Transverse colon (tissue), 4 donors: Measurements from ENCODE around the gene VPS13D. TPM values are rescaled to one million over a fixed set of nuclear protein-coding genes. Genes with fewer than 3 reads are reported as not detected.

Experiments used
- DNase-seq: peaks from one replicate; pipeline ENCODE4 v3.0.0-alpha.2; 2019
- H3K27ac ChIP-seq, 4 donors: fragments of 200-600 bp; sonication (generic); 2 replicates each; pipeline ENCODE4 v1.5.1; 2016 to 2018; ENCODE audit warnings: inconsistent platforms in 4 of 4
- H3K27me3 ChIP-seq: fragments of 200-600 bp; sonication (generic); 2 replicates; pipeline ENCODE4 v1.5.1; 2017; ENCODE audit warnings: inconsistent platforms
- H3K36me3 ChIP-seq, 4 donors: fragments of 200-600 bp; sonication (generic); 2 replicates each; pipeline ENCODE4 v1.5.1; 2017 to 2019; ENCODE audit warnings: inconsistent platforms in 4 of 4
- H3K4me1 ChIP-seq, 4 donors: fragments of 200-600 bp; sonication (generic); 2 replicates each; pipeline ENCODE4 v1.5.1; 2017 to 2020; ENCODE audit warnings: inconsistent platforms in 4 of 4
- H3K4me3 ChIP-seq, 4 donors: fragments of 200-600 bp; sonication (generic); 1 replicate in 1 of 4; 2 replicates in 3 of 4; pipeline versions ENCODE4 v1.5.1 to v1.6.1; 2017 to 2019; ENCODE audit warnings: inconsistent platforms in 4 of 4
- H3K9me3 ChIP-seq, 2 donors: fragments of 200-600 bp; sonication (generic); 2 replicates each; pipeline ENCODE4 v1.5.1; 2017 to 2019; ENCODE audit warnings: inconsistent platforms in 2 of 2
- CTCF ChIP-seq, 5 experiments: fragments of 200-600 bp in 3 of 5; fragments of 450-650 bp in 2 of 5; sonication (generic) in 3 of 5; IDR thresholded peaks; 1 replicate in 2 of 5; 2 replicates in 3 of 5; pipeline ENCODE4 v1.5.1; 2016 to 2017; ENCODE audit warnings: antibody characterized with exemption in 5 of 5, inconsistent platforms in 3 of 5, mild to moderate bottlenecking in 2 of 5, moderate library complexity in 1 of 5
- EP300 ChIP-seq: sonication (generic); formaldehyde crosslinking; IDR thresholded peaks from one replicate; pipeline ENCODE4 v1.6.1; 2017; ENCODE audit warnings: antibody characterized with exemption, low read depth
- POLR2A ChIP-seq: fragments of 450-650 bp; IDR thresholded peaks from one replicate; pipeline ENCODE4 v1.6.1; 2016; ENCODE audit warnings: antibody characterized with exemption, mild to moderate bottlenecking, moderate library complexity
- POLR2AphosphoS5 ChIP-seq, 3 donors: sonication (generic); formaldehyde crosslinking; IDR thresholded peaks; one replicate each; pipeline ENCODE4 v1.6.1; 2016; ENCODE audit warnings: antibody characterized with exemption in 3 of 3
- WGBS, 2 donors: methylation state at CpG; one replicate each; pipeline ENCODE4 v1.1.5; 2018; ENCODE audit warnings: low coverage in 1 of 2; 5-methylcytosine and 5-hydroxymethylcytosine counted together
- in situ Hi-C, 4 donors: fragments of 200-750 bp; cut with MboI; loops; one replicate each; pipeline versions ENCODE4 v1.15.0 to v1.15.1; 2017; ENCODE audit warnings: low sequenced_read_pairs in 3 of 4, low pct_ligation_motif_present in 1 of 4, low pct_unique_long_range_greater_than_20kb in 1 of 4
- intact Hi-C: fragments of 100-400 bp; cut with DNase I; formaldehyde crosslinking; loops from one replicate; pipeline ENCODE4 v1.15.1; 2023; ENCODE audit warnings: low total_unique reads
- total RNA-seq, 4 donors: library from RNA; depleted of rRNA; stranded (reverse); fragments of >200 nt; gene quantifications; one replicate each; pipeline ENCODE4 v1.1.0, GENCODE V29; 2016

Gene VPS13D
- total RNA-seq, 4 donors from 2014 or later, result 101 to 136 (median 116) TPM

GRCh38 chr1:12230549-12231275, 882 bp downstream of the VPS13D start:
- TF ChIP-seq CTCF (IDR thresholded peaks at IDR 0.05) (no peak), POLR2AphosphoS5 (IDR thresholded peaks at IDR 0.05) (peak in 1 of 3 donors; percentile 46), EP300 (no peak), POLR2A (peak; percentile 65)
- H3K27ac ChIP-seq, result peak overlapping the region; percentile 85 to 98 (median 93)
- DNase-seq, result peak; percentile 61
- intact Hi-C loops (no loop called here), in situ Hi-C loops (no loop called here)
- peak overlapping the region; percentile 89 to 99 (median 98) for H3K4me3 ChIP-seq
- peaks cover 11 to 18% (median 13%) of the 10 kb centered on the region in 4 donors for H3K4me1 ChIP-seq
- H3K9me3 ChIP-seq, result no peaks in the 10 kb centered on the region
- H3K36me3 ChIP-seq, result peaks cover 0 to 6% (median 0%) of the 10 kb centered on the region in 4 donors
- WGBS, 2 donors, result 2% methylated on average over 25 of the region's 36 CpGs; no CpG with 5 or more reads in 1 of the 2 donors
- no peaks in the 10 kb centered on the region for H3K27me3 ChIP-seq

GRCh38 chr1:12231276-12231595, 1.4 kb downstream of the VPS13D start:
- Histone ChIP-seq H3K9me3 (no peaks in the 10 kb centered on the region), H3K4me1 (peaks cover 11 to 18% (median 13%) of the 10 kb centered on the region in 4 donors), H3K4me3 (peak overlapping the region; percentile 89 to 99 (median 98)), H3K36me3 (peaks cover 0 to 6% (median 0%) of the 10 kb centered on the region in 4 donors), H3K27me3 (no peaks in the 10 kb centered on the region), H3K27ac (peak overlapping the region; percentile 85 to 98 (median 93))
- no peak for DNase-seq
- intact Hi-C loops (no loop called here), in situ Hi-C loops (no loop called here)
- no peak for TF ChIP-seq POLR2AphosphoS5 (IDR thresholded peaks at IDR 0.05)
- TF ChIP-seq EP300, result no peak
- TF ChIP-seq POLR2A, result no peak
- WGBS, 2 donors, result 18% methylated on average over 4 of the region's 4 CpGs; no CpG with 5 or more reads in 1 of the 2 donors

GRCh38 chr1:12232221-12232620, 2.4 kb downstream of the VPS13D start:
- H3K9me3 ChIP-seq, result no peaks in the 10 kb centered on the region
- H3K27ac ChIP-seq, result no peak overlapping the region
- no peak overlapping the region for H3K4me3 ChIP-seq
- no peak for TF ChIP-seq POLR2AphosphoS5 (IDR thresholded peaks at IDR 0.05)
- no peak for TF ChIP-seq EP300
- no peak for TF ChIP-seq CTCF (IDR thresholded peaks at IDR 0.05)
- TF ChIP-seq POLR2A, result no peak
- intact Hi-C loops, result no loop called here
- 74 to 100% methylated on average over 2 of the region's 2 CpGs for WGBS, 2 donors
- in situ Hi-C loops, result no loop called here
- peak; percentile 25 for DNase-seq
- H3K4me1 ChIP-seq, result peaks cover 11 to 18% (median 13%) of the 10 kb centered on the region in 4 donors
- H3K36me3 ChIP-seq, result peaks cover 0 to 6% (median 0%) of the 10 kb centered on the region in 4 donors
- no peaks in the 10 kb centered on the region for H3K27me3 ChIP-seq

DNA sequence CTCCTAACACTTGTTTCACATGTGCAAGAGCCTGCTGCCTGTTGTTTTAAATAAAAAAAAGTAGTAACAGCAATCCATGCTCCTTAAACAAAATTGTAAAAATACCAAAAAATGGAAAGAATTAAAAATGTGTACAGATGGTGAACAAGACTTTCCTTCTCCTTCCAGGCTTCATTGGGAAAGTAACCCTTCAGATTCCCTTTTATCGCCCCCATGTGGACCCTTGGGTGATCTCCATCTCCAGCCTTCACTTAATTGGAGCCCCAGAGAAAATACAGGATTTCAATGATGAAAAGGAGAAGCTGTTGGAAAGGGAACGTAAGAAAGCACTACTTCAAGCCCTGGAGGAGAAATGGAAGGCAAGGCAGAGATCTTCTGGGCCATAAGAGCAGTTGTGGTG, 14.2 kb downstream of the VPS13D start:
- intact Hi-C loops (no loop called here), in situ Hi-C loops (no loop called here)
- TF ChIP-seq CTCF (IDR thresholded peaks at IDR 0.05), result peak in 2 of 5 experiments; percentile 15 to 17
- no peak for TF ChIP-seq EP300
- Histone ChIP-seq H3K4me3 (no peak overlapping the region), H3K9me3 (no peaks in the 10 kb centered on the region), H3K27me3 (no peaks in the 10 kb centered on the region), H3K27ac (no peak overlapping the region), H3K4me1 (no peaks in the 10 kb centered on the region), H3K36me3 (peaks cover 0 to 35% (median 17%) of the 10 kb centered on the region in 4 donors)
- 84 to 90% methylated on average over 1 to 2 of the region's 2 CpGs for WGBS, 2 donors
- no peak for DNase-seq
